ENCODE data around the gene FTSJ3. TPM values are rescaled to one million over a fixed set of nuclear protein-coding genes. Genes with fewer than 3 reads are reported as not detected.
"Not testable (repeated sequence)": the region's sequence is repeated elsewhere in the genome, so short reads cannot be mapped to it uniquely, and the experiment has no call there.

The FTSJ3 gene
- total RNA-seq, 1 experiment from 2014 or later = 80.3 TPM

- Histone ChIP-seq H3K23me2 (ENCODE audit: insufficient read length, low read depth, low read length, poor library complexity, severe bottlenecking) (peaks cover 10% of the 10 kb centered on the region), H3K79me2 (ENCODE audit: insufficient read depth, low read length) (peaks cover 3% of the 10 kb centered on the region; the same call in 1 of the 2 replicates), H3K4me1 (ENCODE audit: insufficient read depth, low read length) (no peaks in the 10 kb centered on the region; the same call in 1 of the 2 replicates), H2AFZ (ENCODE audit: low read length) (no peak overlapping the region), H3T11ph (ENCODE audit: low read length) (no peak overlapping the region), H3K79me1 (ENCODE audit: insufficient read depth, low read depth, low read length, poor library complexity, severe bottlenecking) (no peaks in the 10 kb centered on the region), H3K18ac (ENCODE audit: insufficient read length, low read depth, low read length) (no peak overlapping the region), H3K9ac (ENCODE audit: extremely low read depth, insufficient read length, low read length) (no peak overlapping the region), H3K14ac (ENCODE audit: insufficient read depth, low read length) (no peak overlapping the region), H4K91ac (ENCODE audit: insufficient read length, low read depth, low read length) (no peak overlapping the region), H3K9me3 (ENCODE audit: control insufficient read depth, low read depth, low read length) (no peaks in the 10 kb centered on the region), H2BK12ac (ENCODE audit: insufficient read length, low read depth, low read length) (no peak overlapping the region), H4K8ac (replicated peaks; ENCODE audit: insufficient read length, low read depth, low read length) (no peak overlapping the region), H2AK5ac (ENCODE audit: insufficient read length, low read length) (no peak overlapping the region), H2BK5ac (ENCODE audit: insufficient read length, low read length) (no peak overlapping the region), H2BK120ac (ENCODE audit: low read depth, low read length, poor library complexity, severe bottlenecking) (no peak overlapping the region), H4K5ac (ENCODE audit: insufficient read length, low read depth, low read length) (no peak overlapping the region), H3K56ac (ENCODE audit: insufficient read length, low read depth, low read length) (no peak overlapping the region), H2BK20ac (ENCODE audit: low read depth, low read length, poor library complexity, severe bottlenecking) (no peak overlapping the region), H3K27me3 (ENCODE audit: insufficient read depth, low read length) (peaks cover 4% of the 10 kb centered on the region; the same call in 1 of the 2 replicates), H4K20me1 (ENCODE audit: control insufficient read depth, insufficient read depth, insufficient read length) (no peaks in the 10 kb centered on the region), H3K27ac (ENCODE audit: insufficient read length, low read depth, low read length) (no peak overlapping the region), H3K4me2 (ENCODE audit: insufficient read depth, insufficient read length, low read length) (peak overlapping the region; percentile 40), H3K23ac (ENCODE audit: insufficient read length, low read depth, low read length) (no peak overlapping the region), H3K4ac (ENCODE audit: low read depth, low read length) (no peak overlapping the region), H2BK15ac (ENCODE audit: low read depth, low read length) (no peak overlapping the region)
- DNase-seq = no peak
- WGBS (ENCODE audit: extremely low coverage, insufficient read length, low lambda C conversion rate) = no CpG with 5 or more reads among the region's 9 CpGs
- Mint-ChIP-seq H3K27me3 (ENCODE audit: low read depth) (peaks cover 38% of the 10 kb centered on the region), H3K4me3 (peak overlapping the region; percentile 77 to 83), H3K4me1 (peaks cover 18 to 27% of the 10 kb centered on the region in 2 experiments), H3K27ac (no peak overlapping the region), H3K36me3 (ENCODE audit: insufficient read depth in 1 of 3, low read depth in 3 of 3) (peaks cover 0 to 12% (median 3%) of the 10 kb centered on the region in 3 experiments; a peak in 4 of 7 replicates), H3K9me3 (peaks cover 8 to 12% of the 10 kb centered on the region in 2 experiments)
- TF ChIP-seq, protein P1, sequence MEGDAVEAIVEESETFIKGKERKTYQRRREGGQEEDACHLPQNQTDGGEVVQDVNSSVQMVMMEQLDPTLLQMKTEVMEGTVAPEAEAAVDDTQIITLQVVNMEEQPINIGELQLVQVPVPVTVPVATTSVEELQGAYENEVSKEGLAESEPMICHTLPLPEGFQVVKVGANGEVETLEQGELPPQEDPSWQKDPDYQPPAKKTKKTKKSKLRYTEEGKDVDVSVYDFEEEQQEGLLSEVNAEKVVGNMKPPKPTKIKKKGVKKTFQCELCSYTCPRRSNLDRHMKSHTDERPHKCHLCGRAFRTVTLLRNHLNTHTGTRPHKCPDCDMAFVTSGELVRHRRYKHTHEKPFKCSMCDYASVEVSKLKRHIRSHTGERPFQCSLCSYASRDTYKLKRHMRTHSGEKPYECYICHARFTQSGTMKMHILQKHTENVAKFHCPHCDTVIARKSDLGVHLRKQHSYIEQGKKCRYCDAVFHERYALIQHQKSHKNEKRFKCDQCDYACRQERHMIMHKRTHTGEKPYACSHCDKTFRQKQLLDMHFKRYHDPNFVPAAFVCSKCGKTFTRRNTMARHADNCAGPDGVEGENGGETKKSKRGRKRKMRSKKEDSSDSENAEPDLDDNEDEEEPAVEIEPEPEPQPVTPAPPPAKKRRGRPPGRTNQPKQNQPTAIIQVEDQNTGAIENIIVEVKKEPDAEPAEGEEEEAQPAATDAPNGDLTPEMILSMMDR (conservative IDR thresholded peaks at IDR 0.05) = no peak
These were observed 16.6 kb upstream of the FTSJ3 start for GRCh38 chr17:63843910-63844677.

- H3K27me3 ChIP-seq (ENCODE audit: insufficient read depth, low read length); H3K79me2 ChIP-seq (ENCODE audit: insufficient read depth, low read length); H3K56ac ChIP-seq (ENCODE audit: insufficient read length, low read depth, low read length); H2BK5ac ChIP-seq (ENCODE audit: insufficient read length, low read length); H4K8ac ChIP-seq (replicated peaks; ENCODE audit: insufficient read length, low read depth, low read length); H3K27ac ChIP-seq (ENCODE audit: insufficient read length, low read depth, low read length); H4K20me1 ChIP-seq (ENCODE audit: control insufficient read depth, insufficient read depth, insufficient read length); H3K23ac ChIP-seq (ENCODE audit: insufficient read length, low read depth, low read length); H3K14ac ChIP-seq (ENCODE audit: insufficient read depth, low read length); H3K4ac ChIP-seq (ENCODE audit: low read depth, low read length); H3K79me1 ChIP-seq (ENCODE audit: insufficient read depth, low read depth, low read length, poor library complexity, severe bottlenecking); H4K91ac ChIP-seq (ENCODE audit: insufficient read length, low read depth, low read length); H3K9me3 ChIP-seq (ENCODE audit: control insufficient read depth, low read depth, low read length); H2AFZ ChIP-seq (ENCODE audit: low read length); H2AK5ac ChIP-seq (ENCODE audit: insufficient read length, low read length); H3T11ph ChIP-seq (ENCODE audit: low read length); H3K4me1 ChIP-seq (ENCODE audit: insufficient read depth, low read length); H4K5ac ChIP-seq (ENCODE audit: insufficient read length, low read depth, low read length); H2BK12ac ChIP-seq (ENCODE audit: insufficient read length, low read depth, low read length); H3K23me2 ChIP-seq (ENCODE audit: insufficient read length, low read depth, low read length, poor library complexity, severe bottlenecking); H2BK120ac ChIP-seq (ENCODE audit: low read depth, low read length, poor library complexity, severe bottlenecking); H2BK15ac ChIP-seq (ENCODE audit: low read depth, low read length); H3K9ac ChIP-seq (ENCODE audit: extremely low read depth, insufficient read length, low read length); H2BK20ac ChIP-seq (ENCODE audit: low read depth, low read length, poor library complexity, severe bottlenecking); DNase-seq; H3K9me3 Mint-ChIP-seq; H3K18ac ChIP-seq (ENCODE audit: insufficient read length, low read depth, low read length): not testable (repeated sequence)
- WGBS (ENCODE audit: extremely low coverage, insufficient read length, low lambda C conversion rate) = no CpG with 5 or more reads among the region's 19 CpGs
- H3K36me3 Mint-ChIP-seq (ENCODE audit: insufficient read depth in 1 of 3, low read depth in 3 of 3) = peaks cover 0 to 12% (median 3%) of the 10 kb centered on the region in 3 experiments; a peak in 4 of 7 replicates
- peak overlapping the region in 2 of 3 experiments; percentile 53 to 78; a peak in 1 of 7 replicates for H3K27ac Mint-ChIP-seq
- H3K4me1 Mint-ChIP-seq = peaks cover 22 to 33% of the 10 kb centered on the region in 2 experiments
- peak overlapping the region; percentile 77 to 83 for H3K4me3 Mint-ChIP-seq
- H3K4me2 ChIP-seq (ENCODE audit: insufficient read depth, insufficient read length, low read length) = peak overlapping the region; percentile 40
- H3K27me3 Mint-ChIP-seq (ENCODE audit: low read depth) = peaks cover 32% of the 10 kb centered on the region
These were observed 16.0 kb upstream of the FTSJ3 start for GRCh38 chr17:63843387-63843888.
